IPS-15b (cell line): Measurements from ENCODE around the gene SLC25A21.
A peak's percentile ranks its signal among the peaks of the same experiment; 100 is the strongest.
"Not testable (repeated sequence)": the region's sequence is repeated elsewhere in the genome, so short reads cannot be mapped to it uniquely, and the experiment has no call there.

Experiments
- H3K27me3 ChIP-seq: one replicate; pipeline ENCODE4 v1.6.1; 2013; ENCODE audit warnings: low read length; ENCODE audit not compliant: control insufficient read depth, insufficient read depth
- H3K36me3 ChIP-seq: one replicate; pipeline ENCODE4 v1.6.1; 2013; ENCODE audit warnings: low read length; ENCODE audit not compliant: control insufficient read depth, insufficient read depth
- H3K4me1 ChIP-seq: one replicate; pipeline ENCODE4 v1.6.1; 2013; ENCODE audit warnings: mild to moderate bottlenecking, low read length; ENCODE audit not compliant: control insufficient read depth, insufficient read depth
- H3K4me3 ChIP-seq: one replicate; pipeline ENCODE4 v1.5.1; 2013; ENCODE audit warnings: low read depth, low read length
- H3K9ac ChIP-seq: one replicate; pipeline ENCODE4 v1.6.1; 2013; ENCODE audit warnings: low read depth, mild to moderate bottlenecking, low read length
- H3K9me3 ChIP-seq: one replicate; pipeline ENCODE4 v1.6.1; 2013; ENCODE audit warnings: mild to moderate bottlenecking, low read length; ENCODE audit not compliant: control insufficient read depth, insufficient read depth

The SLC25A21 gene

GRCh38 chr14:37184520-37184919 is 12.1 kb upstream of the SLC25A21 start:
- not testable (repeated sequence) for H3K4me1 ChIP-seq, H3K36me3 ChIP-seq, H3K9ac ChIP-seq, H3K9me3 ChIP-seq, H3K27me3 ChIP-seq, H3K4me3 ChIP-seq

GRCh38 chr14:37181441-37181840 is 9.0 kb upstream of the SLC25A21 start:
- Histone ChIP-seq H3K9me3 (no peaks in the 10 kb centered on the region), H3K9ac (no peak overlapping the region), H3K4me1 (no peaks in the 10 kb centered on the region), H3K4me3 (no peak overlapping the region), H3K27me3 (no peaks in the 10 kb centered on the region), H3K36me3 (no peaks in the 10 kb centered on the region)

- H3K4me1 ChIP-seq, H3K9me3 ChIP-seq, H3K27me3 ChIP-seq, H3K4me3 ChIP-seq, H3K9ac ChIP-seq, H3K36me3 ChIP-seq: not testable (repeated sequence)
These were observed 8.5 kb upstream of the SLC25A21 start for GRCh38 chr14:37180886-37181285.

GRCh38 chr14:37179896-37180502 is 7.6 kb upstream of the SLC25A21 start:
- no peak overlapping the region for H3K9ac ChIP-seq
- no peaks in the 10 kb centered on the region for H3K36me3 ChIP-seq

GRCh38 chr14:37172936-37173614 is 669 bp upstream of the SLC25A21 start:
- no peaks in the 10 kb centered on the region for H3K27me3 ChIP-seq
- H3K4me3 ChIP-seq = peak overlapping the region; percentile 82
- H3K9me3 ChIP-seq = no peaks in the 10 kb centered on the region
- no peaks in the 10 kb centered on the region for H3K36me3 ChIP-seq
- H3K4me1 ChIP-seq = peaks cover 11% of the 10 kb centered on the region
- peak overlapping the region; percentile 92 for H3K9ac ChIP-seq

More at GRCh38 chr14:37179896-37180502, 7.6 kb upstream of the SLC25A21 start:
- H3K4me3 ChIP-seq = no peak overlapping the region
- H3K27me3 ChIP-seq = no peaks in the 10 kb centered on the region
- no peaks in the 10 kb centered on the region for H3K9me3 ChIP-seq
- no peaks in the 10 kb centered on the region for H3K4me1 ChIP-seq

- H3K9ac ChIP-seq = peak overlapping the region; percentile 92
- H3K4me3 ChIP-seq = peak overlapping the region; percentile 82
- no peaks in the 10 kb centered on the region for H3K9me3 ChIP-seq
- no peaks in the 10 kb centered on the region for H3K27me3 ChIP-seq
- H3K4me1 ChIP-seq = peaks cover 19% of the 10 kb centered on the region
- H3K36me3 ChIP-seq = no peaks in the 10 kb centered on the region
These were observed 755 bp downstream of the SLC25A21 start for GRCh38 chr14:37171678-37172023.

GRCh38 chr14:37170993-37171392 is 1.4 kb downstream of the SLC25A21 start:
- H3K4me1 ChIP-seq = peaks cover 19% of the 10 kb centered on the region
- H3K4me3 ChIP-seq = no peak overlapping the region
- H3K9ac ChIP-seq = no peak overlapping the region
- no peaks in the 10 kb centered on the region for H3K36me3 ChIP-seq
- no peaks in the 10 kb centered on the region for H3K9me3 ChIP-seq
- H3K27me3 ChIP-seq = no peaks in the 10 kb centered on the region

GRCh38 chr14:37170237-37170636 is 2.2 kb downstream of the SLC25A21 start:
- no peak overlapping the region for H3K4me3 ChIP-seq
- H3K9ac ChIP-seq = no peak overlapping the region
- H3K36me3 ChIP-seq = peaks cover 1% of the 10 kb centered on the region
- no peaks in the 10 kb centered on the region for H3K27me3 ChIP-seq
- H3K4me1 ChIP-seq = peaks cover 25% of the 10 kb centered on the region
- no peaks in the 10 kb centered on the region for H3K9me3 ChIP-seq

- no peaks in the 10 kb centered on the region for H3K27me3 ChIP-seq
These were observed 3.7 kb downstream of the SLC25A21 start for GRCh38 chr14:37168721-37169120.

GRCh38 chr14:37167151-37168047 is 5.0 kb downstream of the SLC25A21 start:
- Histone ChIP-seq H3K9me3 (no peaks in the 10 kb centered on the region), H3K9ac (no peak overlapping the region), H3K27me3 (no peaks in the 10 kb centered on the region), H3K36me3 (peaks cover 3% of the 10 kb centered on the region), H3K4me3 (no peak overlapping the region), H3K4me1 (peaks cover 25% of the 10 kb centered on the region)

More at GRCh38 chr14:37168721-37169120, 3.7 kb downstream of the SLC25A21 start:
- Histone ChIP-seq H3K36me3 (peaks cover 3% of the 10 kb centered on the region), H3K9ac (peak overlapping the region; percentile 26), H3K4me1 (peaks cover 25% of the 10 kb centered on the region), H3K9me3 (no peaks in the 10 kb centered on the region), H3K4me3 (no peak overlapping the region)

- Histone ChIP-seq H3K4me3 (no peak overlapping the region), H3K36me3 (peaks cover 3% of the 10 kb centered on the region), H3K9me3 (no peaks in the 10 kb centered on the region), H3K27me3 (no peaks in the 10 kb centered on the region), H3K4me1 (peaks cover 25% of the 10 kb centered on the region), H3K9ac (no peak overlapping the region)
These were observed 6.6 kb downstream of the SLC25A21 start for GRCh38 chr14:37165794-37166193.
